Measurements from ENCODE around the gene ZNF84. TPM values are rescaled to one million over a fixed set of nuclear protein-coding genes. Genes with fewer than 3 reads are reported as not detected.

The ZNF84 gene
- total RNA-seq, 4 donors from 2014 or later = 15.7 to 18.9 (median 16.4) TPM

GRCh38 chr12:133105620-133106019 lies 68.3 kb downstream of the ZNF84 start:
- no peak for DNase-seq (ENCODE audit: low spot score in 2 of 2)
- TF ChIP-seq POLR2A (IDR thresholded peaks at IDR 0.05) (no peak), CTCF (IDR thresholded peaks at IDR 0.05) (no peak)
- WGBS, 2 donors = 97 to 100% methylated on average over 3 of the region's 3 CpGs
- no peak overlapping the region for H3K4me3 ChIP-seq (ENCODE audit: low read depth, poor library complexity, severe bottlenecking)
- intact Hi-C loops (cut with DNase I; ENCODE audit: low total_unique reads) = no loop called here

- no peak for TF ChIP-seq POLR2A (IDR thresholded peaks at IDR 0.05)
- TF ChIP-seq CTCF (IDR thresholded peaks at IDR 0.05) = no peak
- intact Hi-C loops (cut with DNase I; ENCODE audit: low total_unique reads) = no loop called here
- 98 to 99% methylated on average over 5 of the region's 5 CpGs for WGBS, 2 donors
- DNase-seq (ENCODE audit: low spot score in 2 of 2) = no peak
- H3K4me3 ChIP-seq (ENCODE audit: low read depth, poor library complexity, severe bottlenecking) = no peak overlapping the region
Observed at GRCh38 chr12:133106253-133106652, 68.9 kb downstream of the ZNF84 start.

GRCh38 chr12:133107121-133107520 lies 69.8 kb downstream of the ZNF84 start:
- TF ChIP-seq CTCF (IDR thresholded peaks at IDR 0.05) (no peak), POLR2A (IDR thresholded peaks at IDR 0.05) (no peak)
- intact Hi-C loops (cut with DNase I; ENCODE audit: low total_unique reads) = no loop called here
- no peak overlapping the region for H3K4me3 ChIP-seq (ENCODE audit: low read depth, poor library complexity, severe bottlenecking)
- no peak for DNase-seq (ENCODE audit: low spot score in 2 of 2)
- WGBS, 2 donors = 95% methylated on average over 1 of the region's 1 CpG

GRCh38 chr12:133108150-133108549 lies 70.8 kb downstream of the ZNF84 start:
- no peak for TF ChIP-seq CTCF (IDR thresholded peaks at IDR 0.05)
- no peak for TF ChIP-seq POLR2A (IDR thresholded peaks at IDR 0.05)
- intact Hi-C loops (cut with DNase I; ENCODE audit: low total_unique reads) = no loop called here
- DNase-seq (ENCODE audit: low spot score in 2 of 2) = no peak
- 97 to 100% methylated on average over 2 of the region's 2 CpGs for WGBS, 2 donors
- no peak overlapping the region for H3K4me3 ChIP-seq (ENCODE audit: low read depth, poor library complexity, severe bottlenecking)

Other genes with a start within 250 kb of the ZNF84 start
- 10 to 100 TPM; 44.5 to 81.0 (median 74.7) TPM for gene GOLGA3, start 208.6 kb upstream of the ZNF84 start, total RNA-seq
- gene CHFR, start 149.9 kb upstream of the ZNF84 start, total RNA-seq = 10 to 100 TPM; 27.2 to 34.7 (median 30.6) TPM
- gene ZNF605, start 81.2 kb upstream of the ZNF84 start, total RNA-seq = 1 to 10 TPM; 4.9 to 7.7 (median 5.6) TPM
- gene ZNF26, start 51.1 kb upstream of the ZNF84 start, total RNA-seq = 10 to 100 TPM in 3 of 4 donors, 1 to 10 TPM in 1; 5.7 to 16.8 (median 14.1) TPM
- 10 to 100 TPM; 10.3 to 21.5 (median 18.5) TPM for gene ZNF140, start 43.4 kb downstream of the ZNF84 start, total RNA-seq
- gene ZNF891, start 92.8 kb downstream of the ZNF84 start, total RNA-seq = 1 to 10 TPM; 1.0 to 1.6 (median 1.4) TPM
- 1 to 10 TPM; 2.2 to 8.8 (median 5.1) TPM for gene ZNF10, start 93.1 kb downstream of the ZNF84 start, total RNA-seq
- 10 to 100 TPM in 3 of 4 donors, 1 to 10 TPM in 1; 7.1 to 24.6 (median 15.4) TPM for gene ZNF268, start 144.0 kb downstream of the ZNF84 start, total RNA-seq
- gene ANHX, start 198.4 kb downstream of the ZNF84 start, total RNA-seq = not detected

All from lower leg skin (tissue), 4 donors.